ENCODE measurements around the gene SIDT2. TPM values are rescaled to one million over a fixed set of nuclear protein-coding genes. Genes with fewer than 3 reads are reported as not detected.
"Not testable (repeated sequence)": the region's sequence is repeated elsewhere in the genome, so short reads cannot be mapped to it uniquely, and the experiment has no call there.

The SIDT2 gene
- total RNA-seq, 1 donor from 2014 or later = 37.3 TPM

DNA sequence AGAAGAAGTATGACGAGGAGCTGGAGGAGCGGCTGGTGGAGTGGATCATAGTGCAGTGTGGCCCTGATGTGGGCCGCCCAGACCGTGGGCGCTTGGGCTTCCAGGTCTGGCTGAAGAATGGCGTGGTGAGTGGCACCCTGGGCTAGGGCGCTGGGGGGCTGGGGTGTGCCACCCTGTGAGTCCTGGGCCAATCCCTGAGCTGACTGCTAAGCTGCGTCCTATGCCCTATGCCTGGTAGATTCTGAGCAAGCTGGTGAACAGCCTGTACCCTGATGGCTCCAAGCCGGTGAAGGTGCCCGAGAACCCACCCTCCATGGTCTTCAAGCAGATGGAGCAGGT, 24.5 kb downstream of the SIDT2 start:
- no peak for DNase-seq (ENCODE audit: low spot score)

DNA sequence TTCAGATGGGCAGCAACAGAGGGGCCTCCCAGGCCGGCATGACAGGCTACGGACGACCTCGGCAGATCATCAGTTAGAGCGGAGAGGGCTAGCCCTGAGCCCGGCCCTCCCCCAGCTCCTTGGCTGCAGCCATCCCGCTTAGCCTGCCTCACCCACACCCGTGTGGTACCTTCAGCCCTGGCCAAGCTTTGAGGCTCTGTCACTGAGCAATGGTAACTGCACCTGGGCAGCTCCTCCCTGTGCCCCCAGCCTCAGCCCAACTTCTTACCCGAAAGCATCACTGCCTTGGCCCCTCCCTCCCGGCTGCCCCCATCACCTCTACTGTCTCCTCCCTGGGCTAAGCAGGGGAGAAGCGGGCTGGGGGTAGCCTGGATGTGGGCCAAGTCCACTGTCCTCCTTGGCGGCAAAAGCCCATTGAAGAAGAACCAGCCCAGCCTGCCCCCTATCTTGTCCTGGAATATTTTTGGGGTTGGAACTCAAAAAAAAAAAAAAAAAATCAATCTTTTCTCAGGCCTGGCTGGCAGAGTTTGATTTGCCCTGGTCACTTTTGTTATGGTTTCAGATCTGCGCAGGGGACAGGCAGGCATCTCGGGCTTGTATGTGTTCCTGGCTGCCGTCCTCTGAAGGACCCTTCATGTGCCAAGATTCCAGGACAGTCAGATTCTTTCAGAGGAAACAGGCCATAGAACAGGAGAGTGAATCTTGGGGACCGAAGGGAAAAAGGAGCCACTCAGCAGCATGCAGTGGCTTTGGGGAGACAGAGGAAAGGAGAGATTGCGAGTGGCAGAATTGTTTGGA, 25.9 kb downstream of the SIDT2 start:
- DNase-seq (ENCODE audit: low spot score) = no peak

DNA sequence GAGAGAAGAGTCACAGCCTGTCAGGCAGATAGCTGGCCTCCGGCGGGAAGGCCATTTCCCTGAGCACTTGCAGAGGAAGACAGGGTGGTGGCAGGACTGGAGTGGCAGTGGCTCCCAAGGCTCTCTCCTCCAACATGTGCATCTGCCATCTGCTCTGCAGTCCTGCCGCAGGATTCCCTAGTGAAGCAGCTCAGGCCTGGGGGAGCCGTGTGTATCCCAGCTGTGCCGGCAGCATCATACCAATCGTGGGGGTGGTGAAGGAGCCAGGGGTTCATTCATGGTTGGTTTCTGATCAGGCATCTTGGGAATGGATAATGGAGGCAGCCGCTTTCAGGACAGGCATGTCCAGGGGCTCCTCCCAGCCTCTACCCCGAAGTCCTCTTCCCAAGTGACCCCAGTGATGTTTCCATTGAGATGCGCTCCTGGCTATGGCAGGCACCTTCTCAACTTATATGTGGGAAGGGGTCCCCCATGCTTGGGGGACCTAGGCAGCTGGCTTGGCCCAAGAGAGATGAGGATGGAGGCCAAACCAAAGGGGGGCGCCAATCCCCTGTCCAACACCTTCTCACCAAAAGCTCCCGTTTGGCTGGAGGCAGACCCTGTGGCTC, 26.8 kb downstream of the SIDT2 start:
- no peak for DNase-seq (ENCODE audit: low spot score)

GRCh38 chr11:117206111-117206510, 27.6 kb downstream of the SIDT2 start:
- not testable (repeated sequence) for DNase-seq (ENCODE audit: low spot score)

- not testable (repeated sequence) for DNase-seq (ENCODE audit: low spot score)
Observed at GRCh38 chr11:117206859-117207258, 28.3 kb downstream of the SIDT2 start.

GRCh38 chr11:117207481-117207880, 28.9 kb downstream of the SIDT2 start:
- not testable (repeated sequence) for DNase-seq (ENCODE audit: low spot score)

- not testable (repeated sequence) for DNase-seq (ENCODE audit: low spot score)
Observed at GRCh38 chr11:117208710-117209109, 30.2 kb downstream of the SIDT2 start.

- not testable (repeated sequence) for DNase-seq (ENCODE audit: low spot score)
Observed at GRCh38 chr11:117209351-117210125, 31.0 kb downstream of the SIDT2 start.

- DNase-seq (ENCODE audit: low spot score) = no peak
Observed at GRCh38 chr11:117210620-117211019, 32.1 kb downstream of the SIDT2 start.

DNA sequence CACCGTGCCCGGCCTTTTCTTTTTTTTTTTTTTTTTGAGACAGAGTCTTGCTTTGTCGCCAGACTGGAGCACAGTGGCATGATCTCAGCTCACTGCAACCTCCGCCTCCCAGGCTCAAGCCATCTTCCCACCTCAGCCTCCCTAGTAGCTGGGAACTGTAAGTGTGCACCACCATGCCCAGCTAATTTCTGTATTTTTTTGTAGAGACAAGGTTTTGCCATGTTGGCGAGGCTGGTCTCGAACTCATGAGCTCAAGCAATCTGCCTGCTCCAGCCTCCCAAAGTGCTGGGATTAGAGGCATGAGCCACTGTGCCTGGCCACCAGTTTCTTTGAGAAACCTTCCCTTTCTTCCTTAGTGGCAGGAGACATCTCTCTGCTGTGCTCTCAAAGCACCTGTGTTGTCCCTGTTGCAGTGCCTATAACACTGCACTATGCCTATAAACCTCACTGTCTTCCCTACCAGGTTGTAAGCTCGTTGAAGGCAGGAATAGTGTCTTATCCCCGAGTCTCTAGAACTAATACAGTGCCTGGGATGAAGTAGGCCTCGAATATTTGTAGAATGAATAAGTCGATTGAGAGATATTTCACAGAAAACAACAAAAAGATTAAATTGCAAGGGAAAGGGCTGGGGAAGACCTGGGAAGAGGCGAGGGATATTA, 34.3 kb downstream of the SIDT2 start:
- no peak for DNase-seq (ENCODE audit: low spot score)

DNA sequence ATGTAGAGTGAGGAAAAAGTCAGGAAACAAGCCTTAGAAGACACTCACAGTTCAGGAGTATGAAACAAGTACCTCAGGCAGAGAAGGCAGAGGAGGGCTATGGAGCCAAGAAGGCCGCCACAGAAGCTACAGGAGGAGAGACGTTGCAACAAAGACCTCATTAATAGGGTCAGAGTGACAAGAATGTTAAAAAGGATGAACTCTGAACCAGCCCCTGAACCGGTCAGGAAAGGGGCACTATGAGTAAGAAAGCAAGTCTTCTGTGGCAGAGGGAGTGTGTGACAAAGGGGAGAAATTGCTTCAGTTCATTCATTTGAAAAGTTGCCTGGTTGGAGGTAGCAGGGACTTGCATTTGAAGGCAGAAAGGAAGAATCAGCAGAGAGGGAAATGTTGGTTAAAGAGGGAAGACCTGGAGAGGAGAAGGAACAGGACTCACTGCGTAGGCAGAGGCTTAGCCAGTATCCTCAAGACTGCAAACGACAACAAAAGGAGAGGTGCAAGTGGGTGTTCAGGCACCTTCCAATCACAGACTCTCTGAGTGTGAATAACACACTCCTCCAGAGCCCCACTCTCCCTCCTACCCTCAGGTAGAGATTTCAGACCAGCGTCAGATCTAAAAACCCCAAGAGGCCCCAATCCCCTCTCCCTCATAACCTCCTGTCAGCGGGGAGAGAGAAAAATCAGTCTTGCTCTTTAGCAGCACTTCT, 36.0 kb downstream of the SIDT2 start:
- DNase-seq (ENCODE audit: low spot score) = no peak

GRCh38 chr11:117217141-117218084, 38.9 kb downstream of the SIDT2 start:
- DNase-seq (ENCODE audit: low spot score) = peak; percentile 80

- DNase-seq (ENCODE audit: low spot score) = peak; percentile 73
Observed at GRCh38 chr11:117218133-117218915, 39.8 kb downstream of the SIDT2 start.

- DNase-seq (ENCODE audit: low spot score) = no peak
Observed at GRCh38 chr11:117219001-117219400, 40.5 kb downstream of the SIDT2 start.

- DNase-seq (ENCODE audit: low spot score) = no peak
Observed at GRCh38 chr11:117219455-117219854, 40.9 kb downstream of the SIDT2 start.

- no peak for DNase-seq (ENCODE audit: low spot score)
Observed at GRCh38 chr11:117219995-117220394, 41.5 kb downstream of the SIDT2 start.

DNA sequence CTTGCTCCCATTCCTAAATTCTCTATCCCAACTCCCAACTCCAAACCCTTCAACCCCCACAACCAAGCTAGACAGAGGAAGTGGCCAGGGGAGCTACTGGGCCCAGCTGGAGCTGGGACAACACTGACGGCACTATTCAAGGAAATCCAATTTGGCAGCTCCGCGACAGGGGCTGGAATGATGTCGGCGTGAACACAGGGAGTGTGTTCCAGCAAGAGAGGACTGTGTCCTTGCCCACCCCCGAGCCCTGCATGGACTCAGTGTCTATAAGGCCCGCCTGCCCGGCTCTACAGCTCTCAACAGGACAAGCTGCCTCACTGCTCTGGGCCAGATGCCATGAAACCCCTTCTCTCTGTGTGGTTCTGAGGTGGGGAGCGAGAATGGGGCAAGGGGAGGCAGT, 42.0 kb downstream of the SIDT2 start:
- DNase-seq (ENCODE audit: low spot score) = peak; percentile 32

DNA sequence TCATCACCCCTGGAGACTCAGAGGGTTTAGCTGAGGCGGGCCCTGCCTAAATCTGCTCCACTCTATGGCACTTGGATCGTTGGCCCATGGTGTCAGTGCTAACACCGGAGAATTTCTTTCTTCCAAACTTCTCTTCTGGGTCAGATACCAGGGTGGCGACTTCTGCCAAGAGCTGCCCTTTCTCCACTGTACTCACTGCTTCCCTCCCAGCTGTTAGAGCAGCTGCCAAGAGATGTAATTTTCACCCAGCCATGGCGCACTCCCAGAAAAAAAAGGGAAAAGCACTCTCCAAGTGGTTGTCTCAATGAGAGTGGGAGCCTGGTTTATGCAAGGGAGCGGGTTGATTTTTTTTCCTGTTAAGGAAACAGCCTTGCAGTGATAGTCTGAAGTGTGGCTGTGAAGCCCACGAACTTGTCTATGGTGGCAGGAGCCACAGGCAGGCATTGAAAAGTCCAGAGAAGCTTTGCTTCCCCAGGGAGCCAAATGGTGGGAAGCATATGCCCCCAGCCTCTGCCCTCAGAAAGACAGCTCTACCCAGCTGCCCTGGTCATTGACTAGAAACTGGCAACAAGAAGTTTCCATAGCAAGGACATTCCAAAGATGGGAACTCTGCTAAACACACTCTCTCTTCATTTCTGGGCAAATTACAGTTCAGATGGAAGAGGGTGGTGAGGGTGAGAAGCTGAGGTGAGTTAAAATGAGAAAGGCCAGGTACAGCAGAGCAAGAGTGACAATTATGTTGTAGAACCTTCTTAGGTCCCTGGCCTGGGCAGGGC, 42.6 kb downstream of the SIDT2 start:
- DNase-seq (ENCODE audit: low spot score) = peak; percentile 73

Measured in umbilical cord (tissue), 2 donors.